ENCODE results near the gene HHATL.

HHATL gene

GRCh38 chr3:42665050-42665878, 37.3 kb downstream of the HHATL start:
- H3K4me3 ChIP-seq (ENCODE audit: low read length) = no peak overlapping the region
- TF ChIP-seq CTCF (conservative IDR thresholded peaks at IDR 0.05; ENCODE audit: low read depth, low read length) = no peak

GRCh38 chr3:42664438-42664803, 38.2 kb downstream of the HHATL start:
- DNase-seq (ENCODE audit: low read depth) = no peak
- H3K4me3 ChIP-seq (ENCODE audit: low read length) = no peak overlapping the region
- no peak for TF ChIP-seq CTCF (conservative IDR thresholded peaks at IDR 0.05; ENCODE audit: low read depth, low read length)

More at GRCh38 chr3:42665050-42665878, 37.3 kb downstream of the HHATL start:
- no peak for DNase-seq (ENCODE audit: low read depth)

GRCh38 chr3:42663581-42664437, 38.8 kb downstream of the HHATL start:
- no peak for TF ChIP-seq CTCF (conservative IDR thresholded peaks at IDR 0.05; ENCODE audit: low read depth, low read length)
- no peak for DNase-seq (ENCODE audit: low read depth)
- H3K4me3 ChIP-seq (ENCODE audit: low read length) = no peak overlapping the region

GRCh38 chr3:42662813-42663535, 39.6 kb downstream of the HHATL start:
- DNase-seq (ENCODE audit: low read depth) = no peak
- no peak overlapping the region for H3K4me3 ChIP-seq (ENCODE audit: low read length)
- TF ChIP-seq CTCF (conservative IDR thresholded peaks at IDR 0.05; ENCODE audit: low read depth, low read length) = no peak

GRCh38 chr3:42662037-42662812, 40.4 kb downstream of the HHATL start:
- DNase-seq (ENCODE audit: low read depth) = no peak
- TF ChIP-seq CTCF (conservative IDR thresholded peaks at IDR 0.05; ENCODE audit: low read depth, low read length) = no peak

GRCh38 chr3:42661593-42662022, 41.0 kb downstream of the HHATL start:
- no peak for TF ChIP-seq CTCF (conservative IDR thresholded peaks at IDR 0.05; ENCODE audit: low read depth, low read length)
- no peak overlapping the region for H3K4me3 ChIP-seq (ENCODE audit: low read length)
- DNase-seq (ENCODE audit: low read depth) = no peak

More at GRCh38 chr3:42662037-42662812, 40.4 kb downstream of the HHATL start:
- no peak overlapping the region for H3K4me3 ChIP-seq (ENCODE audit: low read length)
